K562 (cell line): ENCODE data around the gene ACTRT3. TPM values are rescaled to one million over a fixed set of nuclear protein-coding genes. Genes with fewer than 3 reads are reported as not detected.

Experiments used
- NCOA6 ChIP-seq: fragments of 450-650 bp; IDR thresholded peaks from 2 replicates; pipeline ENCODE4 v1.6.1; 2017; ENCODE audit warnings: mild to moderate bottlenecking
- PML ChIP-seq: IDR thresholded peaks from 2 replicates; pipeline ENCODE4 v1.6.1; 2012; ENCODE audit warnings: low read length, inconsistent platforms
- POLR2B ChIP-seq: fragments of 450-650 bp; IDR thresholded peaks from 2 replicates; pipeline ENCODE4 v1.6.1; 2018; ENCODE audit warnings: low read depth; ENCODE audit not compliant: partially characterized antibody
- SNIP1 ChIP-seq: fragments of 450-650 bp; IDR thresholded peaks from 2 replicates; pipeline ENCODE4 v1.7.1; 2017; ENCODE audit warnings: low read depth, mild to moderate bottlenecking
- ZNF274 ChIP-seq: IDR thresholded peaks from 2 replicates; pipeline ENCODE4 v1.6.1; 2011; ENCODE audit warnings: low read depth, mild to moderate bottlenecking, low read length, moderate library complexity, borderline replicate concordance
- ZNF324 ChIP-seq: fragments of 250-450 bp; sonication (Bioruptor Pico); IDR thresholded peaks from 2 replicates; pipeline ENCODE4 v1.4.0; 2020; ENCODE audit warnings: mild to moderate bottlenecking
- ZNF431 ChIP-seq: sonication (generic); formaldehyde crosslinking; IDR thresholded peaks from 2 replicates; pipeline ENCODE4 v1.8.0; 2022; ENCODE audit warnings: mild to moderate bottlenecking, missing genetic modification reagents
- polyA plus RNA-seq, 8 experiments: library from polyadenylated mRNA; depleted of rRNA in 4 of 8; stranded (reverse) in 5 of 8; unstranded in 3 of 8; fragments of >200 nt; fragmentation: Nextera tagmentation in 2 of 8; fragmentation: Illumina TruSeq in 1 of 8; extraction: Ambion mirVana in 2 of 8; extraction: Trizol in 1 of 8; gene quantifications; 2 replicates each; pipeline versions ENCODE4 v1.2.1 to v1.2.3, GENCODE V29; 2011 to 2014; ENCODE audit warnings: inconsistent platforms in 1 of 8, missing spikeins in 1 of 8
- total RNA-seq, 7 experiments: library from RNA; depleted of rRNA in 6 of 7; stranded (reverse); fragments of >200 nt in 6 of 7; fragmentation: Illumina TruSeq in 2 of 7; extraction: Trizol in 2 of 7; gene quantifications; 2 replicates each; pipeline versions ENCODE4 v1.2.1 to v1.2.3, GENCODE V29; 2011 to 2021; ENCODE audit warnings: low replicate concordance in 1 of 7
- TF ChIP-seq, protein P1 (sequence below): sonication (generic); formaldehyde crosslinking; IDR thresholded peaks from 2 replicates; pipeline ENCODE4 v1.4.0; 2020; ENCODE audit warnings: mild to moderate bottlenecking, missing genetic modification reagents
- TF ChIP-seq, protein P2 (sequence below): sonication (generic); formaldehyde crosslinking; IDR thresholded peaks from 2 replicates; pipeline ENCODE4 v1.8.0; 2023; ENCODE audit warnings: missing genetic modification reagents, mild to moderate bottlenecking, borderline replicate concordance
- TF ChIP-seq, protein P3 (sequence below): fragments of 450-650 bp; IDR thresholded peaks from 2 replicates; pipeline ENCODE4 v1.6.1; 2016; ENCODE audit warnings: mild to moderate bottlenecking

Gene ACTRT3
- total and polyA plus RNA-seq, 9 of the 15 experiments (the other 6 are each of a cell fraction or from before 2014, with no cell fraction given), result 0.06 to 0.11 (median 0.07) TPM; not detected in 5

DNA sequence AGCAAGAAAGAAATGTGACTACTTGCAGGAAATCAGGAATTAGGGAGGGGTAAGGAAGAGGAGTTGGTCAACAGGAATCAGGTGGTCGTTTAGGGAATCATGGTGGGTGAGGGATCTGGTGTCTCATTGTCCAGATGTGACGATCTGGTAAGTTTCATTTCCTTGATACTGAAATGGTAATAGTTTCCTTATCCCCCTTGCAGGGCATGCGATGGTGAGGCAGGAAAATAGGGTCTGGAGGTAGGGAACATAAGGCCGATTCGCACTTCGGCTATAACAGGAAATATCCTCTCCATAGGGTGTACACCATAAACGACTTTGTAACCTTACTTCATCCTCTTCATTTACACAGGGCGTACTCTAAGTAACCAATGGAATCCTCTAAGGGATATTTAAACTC lies 43.9 kb upstream of the ACTRT3 start (continued):
- TF ChIP-seq, protein P1, sequence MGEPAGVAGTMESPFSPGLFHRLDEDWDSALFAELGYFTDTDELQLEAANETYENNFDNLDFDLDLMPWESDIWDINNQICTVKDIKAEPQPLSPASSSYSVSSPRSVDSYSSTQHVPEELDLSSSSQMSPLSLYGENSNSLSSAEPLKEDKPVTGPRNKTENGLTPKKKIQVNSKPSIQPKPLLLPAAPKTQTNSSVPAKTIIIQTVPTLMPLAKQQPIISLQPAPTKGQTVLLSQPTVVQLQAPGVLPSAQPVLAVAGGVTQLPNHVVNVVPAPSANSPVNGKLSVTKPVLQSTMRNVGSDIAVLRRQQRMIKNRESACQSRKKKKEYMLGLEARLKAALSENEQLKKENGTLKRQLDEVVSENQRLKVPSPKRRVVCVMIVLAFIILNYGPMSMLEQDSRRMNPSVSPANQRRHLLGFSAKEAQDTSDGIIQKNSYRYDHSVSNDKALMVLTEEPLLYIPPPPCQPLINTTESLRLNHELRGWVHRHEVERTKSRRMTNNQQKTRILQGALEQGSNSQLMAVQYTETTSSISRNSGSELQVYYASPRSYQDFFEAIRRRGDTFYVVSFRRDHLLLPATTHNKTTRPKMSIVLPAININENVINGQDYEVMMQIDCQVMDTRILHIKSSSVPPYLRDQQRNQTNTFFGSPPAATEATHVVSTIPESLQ (CRISPR knock-in tag), result no peak
- TF ChIP-seq ZNF431 (no peak), NCOA6 (no peak), SNIP1 (no peak), ZNF324 (CRISPR knock-in tag) (no peak), ZNF274 (no peak), POLR2B (no peak), PML (no peak)
- TF ChIP-seq, protein P2, sequence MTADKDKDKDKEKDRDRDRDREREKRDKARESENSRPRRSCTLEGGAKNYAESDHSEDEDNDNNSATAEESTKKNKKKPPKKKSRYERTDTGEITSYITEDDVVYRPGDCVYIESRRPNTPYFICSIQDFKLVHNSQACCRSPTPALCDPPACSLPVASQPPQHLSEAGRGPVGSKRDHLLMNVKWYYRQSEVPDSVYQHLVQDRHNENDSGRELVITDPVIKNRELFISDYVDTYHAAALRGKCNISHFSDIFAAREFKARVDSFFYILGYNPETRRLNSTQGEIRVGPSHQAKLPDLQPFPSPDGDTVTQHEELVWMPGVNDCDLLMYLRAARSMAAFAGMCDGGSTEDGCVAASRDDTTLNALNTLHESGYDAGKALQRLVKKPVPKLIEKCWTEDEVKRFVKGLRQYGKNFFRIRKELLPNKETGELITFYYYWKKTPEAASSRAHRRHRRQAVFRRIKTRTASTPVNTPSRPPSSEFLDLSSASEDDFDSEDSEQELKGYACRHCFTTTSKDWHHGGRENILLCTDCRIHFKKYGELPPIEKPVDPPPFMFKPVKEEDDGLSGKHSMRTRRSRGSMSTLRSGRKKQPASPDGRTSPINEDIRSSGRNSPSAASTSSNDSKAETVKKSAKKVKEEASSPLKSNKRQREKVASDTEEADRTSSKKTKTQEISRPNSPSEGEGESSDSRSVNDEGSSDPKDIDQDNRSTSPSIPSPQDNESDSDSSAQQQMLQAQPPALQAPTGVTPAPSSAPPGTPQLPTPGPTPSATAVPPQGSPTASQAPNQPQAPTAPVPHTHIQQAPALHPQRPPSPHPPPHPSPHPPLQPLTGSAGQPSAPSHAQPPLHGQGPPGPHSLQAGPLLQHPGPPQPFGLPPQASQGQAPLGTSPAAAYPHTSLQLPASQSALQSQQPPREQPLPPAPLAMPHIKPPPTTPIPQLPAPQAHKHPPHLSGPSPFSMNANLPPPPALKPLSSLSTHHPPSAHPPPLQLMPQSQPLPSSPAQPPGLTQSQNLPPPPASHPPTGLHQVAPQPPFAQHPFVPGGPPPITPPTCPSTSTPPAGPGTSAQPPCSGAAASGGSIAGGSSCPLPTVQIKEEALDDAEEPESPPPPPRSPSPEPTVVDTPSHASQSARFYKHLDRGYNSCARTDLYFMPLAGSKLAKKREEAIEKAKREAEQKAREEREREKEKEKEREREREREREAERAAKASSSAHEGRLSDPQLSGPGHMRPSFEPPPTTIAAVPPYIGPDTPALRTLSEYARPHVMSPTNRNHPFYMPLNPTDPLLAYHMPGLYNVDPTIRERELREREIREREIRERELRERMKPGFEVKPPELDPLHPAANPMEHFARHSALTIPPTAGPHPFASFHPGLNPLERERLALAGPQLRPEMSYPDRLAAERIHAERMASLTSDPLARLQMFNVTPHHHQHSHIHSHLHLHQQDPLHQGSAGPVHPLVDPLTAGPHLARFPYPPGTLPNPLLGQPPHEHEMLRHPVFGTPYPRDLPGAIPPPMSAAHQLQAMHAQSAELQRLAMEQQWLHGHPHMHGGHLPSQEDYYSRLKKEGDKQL (CRISPR knock-in tag), result no peak
- TF ChIP-seq, protein P3, sequence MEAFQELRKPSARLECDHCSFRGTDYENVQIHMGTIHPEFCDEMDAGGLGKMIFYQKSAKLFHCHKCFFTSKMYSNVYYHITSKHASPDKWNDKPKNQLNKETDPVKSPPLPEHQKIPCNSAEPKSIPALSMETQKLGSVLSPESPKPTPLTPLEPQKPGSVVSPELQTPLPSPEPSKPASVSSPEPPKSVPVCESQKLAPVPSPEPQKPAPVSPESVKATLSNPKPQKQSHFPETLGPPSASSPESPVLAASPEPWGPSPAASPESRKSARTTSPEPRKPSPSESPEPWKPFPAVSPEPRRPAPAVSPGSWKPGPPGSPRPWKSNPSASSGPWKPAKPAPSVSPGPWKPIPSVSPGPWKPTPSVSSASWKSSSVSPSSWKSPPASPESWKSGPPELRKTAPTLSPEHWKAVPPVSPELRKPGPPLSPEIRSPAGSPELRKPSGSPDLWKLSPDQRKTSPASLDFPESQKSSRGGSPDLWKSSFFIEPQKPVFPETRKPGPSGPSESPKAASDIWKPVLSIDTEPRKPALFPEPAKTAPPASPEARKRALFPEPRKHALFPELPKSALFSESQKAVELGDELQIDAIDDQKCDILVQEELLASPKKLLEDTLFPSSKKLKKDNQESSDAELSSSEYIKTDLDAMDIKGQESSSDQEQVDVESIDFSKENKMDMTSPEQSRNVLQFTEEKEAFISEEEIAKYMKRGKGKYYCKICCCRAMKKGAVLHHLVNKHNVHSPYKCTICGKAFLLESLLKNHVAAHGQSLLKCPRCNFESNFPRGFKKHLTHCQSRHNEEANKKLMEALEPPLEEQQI, result no peak
- TF ChIP-seq, all 486 proteins: peak for 0
